ENCODE results near the gene RNF150. TPM values are rescaled to one million over a fixed set of nuclear protein-coding genes. Genes with fewer than 3 reads are reported as not detected.

The RNF150 gene
- total RNA-seq, 1 experiment from 2014 or later, result 4.4 TPM

DNA sequence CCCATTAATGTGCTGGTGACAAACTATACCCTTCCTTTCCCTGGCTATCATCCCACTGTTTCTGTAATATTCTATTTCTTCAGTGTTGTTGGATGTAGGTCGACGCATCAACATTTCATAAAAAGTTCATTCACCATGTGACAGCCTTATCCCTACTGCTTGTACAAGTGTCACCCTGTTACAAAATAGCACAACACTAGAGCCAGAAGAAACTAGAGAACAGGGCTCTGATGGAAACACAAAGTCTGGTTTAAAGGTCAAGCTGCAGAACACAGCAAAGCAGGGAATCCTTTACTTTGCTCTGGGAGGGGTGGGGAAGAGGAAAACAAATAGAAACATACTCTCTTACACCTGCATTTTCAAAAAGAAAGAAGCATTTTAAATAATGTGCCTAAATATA, 245.8 kb downstream of the RNF150 start:
- H4K91ac ChIP-seq (ENCODE audit: insufficient read length, low read depth, low read length), result no peak overlapping the region
- no peak overlapping the region for H3K23ac ChIP-seq (ENCODE audit: insufficient read length, low read depth, low read length)
- no peak overlapping the region for H4K5ac ChIP-seq (ENCODE audit: insufficient read length, low read depth, low read length)
- no peak overlapping the region for H3K14ac ChIP-seq (ENCODE audit: insufficient read depth, low read length)
- peaks cover 2 to 10% of the 10 kb centered on the region in 2 experiments; a peak in 3 of 4 replicates for H3K4me1 Mint-ChIP-seq
- no peak overlapping the region for H3T11ph ChIP-seq (ENCODE audit: low read length)
- H4K20me1 ChIP-seq (ENCODE audit: control insufficient read depth, insufficient read depth, insufficient read length), result no peaks in the 10 kb centered on the region
- no peak overlapping the region for H3K4ac ChIP-seq (ENCODE audit: low read depth, low read length)
- H3K9me3 ChIP-seq (ENCODE audit: control insufficient read depth, low read depth, low read length), result no peaks in the 10 kb centered on the region
- no peak overlapping the region for H3K4me2 ChIP-seq (ENCODE audit: insufficient read depth, insufficient read length, low read length)
- no peak overlapping the region for H2AK5ac ChIP-seq (ENCODE audit: insufficient read length, low read length)
- no peak overlapping the region for H2AFZ ChIP-seq (ENCODE audit: low read length)
- H3K79me1 ChIP-seq (ENCODE audit: insufficient read depth, low read depth, low read length, poor library complexity, severe bottlenecking), result no peaks in the 10 kb centered on the region
- H3K27ac Mint-ChIP-seq, result no peak overlapping the region
- no peak overlapping the region for H3K27ac ChIP-seq (ENCODE audit: insufficient read length, low read depth, low read length)
- H3K4me3 Mint-ChIP-seq, result no peak overlapping the region
- no peak overlapping the region for H2BK15ac ChIP-seq (ENCODE audit: low read depth, low read length)
- H3K27me3 ChIP-seq (ENCODE audit: insufficient read depth, low read length), result no peaks in the 10 kb centered on the region
- H4K8ac ChIP-seq (replicated peaks; ENCODE audit: insufficient read length, low read depth, low read length), result no peak overlapping the region
- no peaks in the 10 kb centered on the region for H3K4me1 ChIP-seq (ENCODE audit: insufficient read depth, low read length)
- no peak overlapping the region for H3K56ac ChIP-seq (ENCODE audit: insufficient read length, low read depth, low read length)
- no CpG with 5 or more reads among the region's 2 CpGs for WGBS (ENCODE audit: extremely low coverage, insufficient read length, low lambda C conversion rate)
- no peak overlapping the region for H2BK5ac ChIP-seq (ENCODE audit: insufficient read length, low read length)
- no peak overlapping the region for H3K9ac ChIP-seq (ENCODE audit: extremely low read depth, insufficient read length, low read length)
- no peak overlapping the region for H3K18ac ChIP-seq (ENCODE audit: insufficient read length, low read depth, low read length)
- no peak overlapping the region for H2BK120ac ChIP-seq (ENCODE audit: low read depth, low read length, poor library complexity, severe bottlenecking)
- no peak for DNase-seq
- peaks cover 0 to 9% (median 0%) of the 10 kb centered on the region in 3 experiments; a peak in 1 of 7 replicates for H3K36me3 Mint-ChIP-seq (ENCODE audit: insufficient read depth in 1 of 3, low read depth in 3 of 3)
- no peak overlapping the region for H2BK20ac ChIP-seq (ENCODE audit: low read depth, low read length, poor library complexity, severe bottlenecking)
- no peaks in the 10 kb centered on the region for H3K79me2 ChIP-seq (ENCODE audit: insufficient read depth, low read length)
- no peak for TF ChIP-seq CTCF (conservative IDR thresholded peaks at IDR 0.05)
- no peak overlapping the region for H2BK12ac ChIP-seq (ENCODE audit: insufficient read length, low read depth, low read length)
- no peaks in the 10 kb centered on the region for H3K27me3 Mint-ChIP-seq (ENCODE audit: low read depth)
- H3K23me2 ChIP-seq (ENCODE audit: insufficient read length, low read depth, low read length, poor library complexity, severe bottlenecking), result no peaks in the 10 kb centered on the region
- peaks cover 0 to 6% of the 10 kb centered on the region in 2 experiments; a peak in 1 of 5 replicates for H3K9me3 Mint-ChIP-seq
